Tongue (tissue), 2 donors: ENCODE data around the gene DGKI. TPM values are rescaled to one million over a fixed set of nuclear protein-coding genes. Genes with fewer than 3 reads are reported as not detected.

ENCODE experiments used
- DNase-seq: peaks from one replicate; pipeline ENCODE4 v3.0.0-alpha.2; 2015
- total RNA-seq: library from RNA; depleted of rRNA; stranded (reverse); fragments of >200 nt; gene quantifications from one replicate; pipeline ENCODE4 v1.2.3, GENCODE V29; 2014

Gene DGKI
- total RNA-seq, 1 donor from 2014 or later = 5.6 TPM

DNA sequence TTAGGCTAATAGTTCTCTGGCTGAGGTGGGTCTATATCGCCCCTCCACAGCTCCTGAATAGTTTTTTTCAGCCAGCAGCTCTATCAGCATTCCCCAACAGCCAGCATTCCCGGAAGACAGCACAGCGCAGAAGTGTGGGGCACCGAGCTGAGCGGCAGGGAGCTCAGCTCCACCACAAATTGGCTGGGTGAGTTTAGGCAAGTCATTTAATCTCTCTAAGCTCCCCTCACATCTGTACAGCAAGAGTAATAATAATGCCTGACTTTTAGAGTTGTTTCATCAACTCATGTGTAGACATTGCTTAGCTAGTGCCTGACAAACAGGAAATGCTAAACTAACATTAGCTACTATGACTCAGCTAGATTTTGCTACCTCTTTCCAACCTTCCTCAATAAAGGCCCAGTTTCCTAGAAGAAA is 255.3 kb downstream of the DGKI start:
- DNase-seq = no peak

DNA sequence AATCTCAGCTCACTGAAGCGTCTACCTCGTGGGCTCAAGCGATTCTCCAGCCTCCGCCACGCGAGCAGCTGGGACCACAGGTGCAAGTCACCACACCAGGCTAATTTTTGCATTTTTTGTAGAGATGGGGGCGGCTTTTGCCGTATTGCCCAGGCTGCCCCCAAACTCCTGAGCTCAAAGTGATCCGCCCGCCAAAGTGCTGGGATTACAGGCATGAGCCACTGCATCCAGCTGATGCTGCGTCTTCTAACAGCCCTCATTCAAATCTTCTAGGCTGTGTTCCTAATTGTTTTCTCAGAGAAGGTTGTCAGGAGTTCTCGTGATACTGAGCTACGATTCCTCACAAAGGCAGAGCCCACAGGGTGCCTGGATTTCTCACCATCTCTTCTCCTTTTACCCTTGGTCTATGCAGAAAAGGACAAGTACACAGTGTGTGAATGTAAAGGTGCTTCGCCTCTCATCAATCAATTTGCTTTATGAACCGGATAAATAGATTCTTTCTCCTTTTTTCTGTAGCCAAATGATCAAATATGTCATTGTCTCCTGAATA is 255.9 kb downstream of the DGKI start:
- no peak for DNase-seq

DNA sequence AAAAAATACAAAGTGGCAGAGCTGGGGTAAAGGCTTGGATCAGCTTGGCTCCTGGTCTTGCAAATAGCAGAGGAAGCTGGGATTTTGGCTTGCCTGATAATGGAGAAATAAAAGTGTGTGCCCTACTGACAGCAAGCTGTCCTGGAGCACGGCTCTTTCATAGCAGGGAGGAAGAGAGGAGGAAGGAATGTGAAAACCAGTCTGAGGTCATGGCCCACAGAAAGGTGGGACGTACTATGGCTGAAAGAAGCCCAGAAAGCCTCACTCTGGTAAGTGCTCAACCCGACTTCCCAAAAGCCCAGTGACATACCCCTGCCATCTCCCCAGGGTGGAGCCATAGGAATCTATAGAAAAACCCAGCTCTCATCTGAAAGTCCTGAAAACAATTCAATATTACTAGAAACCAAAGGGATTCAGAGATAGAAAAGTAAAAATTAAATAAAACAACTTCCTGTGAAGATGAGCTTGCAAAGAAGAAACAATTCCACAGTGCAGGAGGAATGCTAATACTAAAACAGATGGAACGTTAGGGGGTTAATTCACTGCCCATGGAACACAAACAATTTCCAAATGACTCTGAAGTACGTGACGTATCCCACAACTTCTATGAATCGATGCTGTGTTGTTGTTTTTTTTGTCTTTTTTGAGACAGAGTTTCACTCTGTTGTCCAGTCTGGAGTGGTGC is 256.6 kb downstream of the DGKI start:
- no peak for DNase-seq

DNA sequence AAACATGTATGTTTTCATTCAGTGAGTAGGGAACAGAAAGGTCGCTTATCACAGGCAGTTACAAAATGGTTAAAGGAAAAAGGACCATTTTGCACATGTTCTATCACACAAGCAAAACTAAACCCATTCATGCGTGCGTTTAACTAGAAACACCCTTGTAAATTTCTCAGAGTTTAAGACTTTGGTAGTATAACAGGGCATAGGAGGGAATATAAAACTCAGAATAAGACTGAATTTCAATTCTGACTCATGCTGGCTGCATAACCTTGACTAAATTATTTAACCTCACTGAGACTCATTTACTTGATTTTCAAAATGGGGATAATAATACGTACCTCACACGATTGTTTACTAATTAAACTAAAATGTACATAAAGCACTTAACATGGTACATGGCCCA is 259.4 kb downstream of the DGKI start:
- DNase-seq = no peak

DNA sequence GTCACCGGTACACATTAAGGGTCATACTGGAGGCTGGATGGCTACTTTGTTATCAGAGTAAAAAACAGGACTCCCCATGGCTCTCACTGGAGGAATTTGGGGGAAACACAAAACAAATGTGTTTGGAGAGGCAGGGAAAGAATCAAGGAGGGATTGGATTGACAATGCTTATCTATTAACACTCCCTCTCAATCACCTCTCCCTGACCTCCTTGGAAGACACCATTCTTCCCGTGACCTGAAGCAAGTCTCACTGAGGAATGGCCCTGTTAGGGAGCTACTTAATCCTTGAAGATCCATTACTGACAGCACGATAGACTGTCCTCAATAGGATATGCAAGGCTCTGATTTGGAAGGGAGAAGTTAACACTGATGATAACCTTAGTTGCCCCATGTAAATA is 261.2 kb downstream of the DGKI start:
- no peak for DNase-seq

DNA sequence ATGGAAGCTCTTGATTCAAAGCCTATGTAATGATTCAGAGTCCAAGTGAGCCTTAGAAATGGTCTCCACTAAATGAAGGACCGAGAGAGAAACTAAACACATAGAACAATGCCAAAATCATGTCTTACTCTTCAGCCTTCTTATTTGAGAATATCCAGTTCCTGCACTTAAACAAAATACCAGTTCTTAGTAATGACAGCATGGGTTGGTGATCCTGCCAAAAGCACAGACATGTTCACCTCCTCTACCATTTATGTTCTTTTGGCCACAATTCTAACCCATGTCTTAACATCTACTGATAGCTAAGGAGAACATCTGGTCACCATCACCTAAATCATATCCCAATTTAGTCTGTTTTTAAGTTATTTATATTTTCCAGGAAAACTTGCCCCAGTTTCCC is 263.6 kb downstream of the DGKI start:
- peak; percentile 84 for DNase-seq

DNA sequence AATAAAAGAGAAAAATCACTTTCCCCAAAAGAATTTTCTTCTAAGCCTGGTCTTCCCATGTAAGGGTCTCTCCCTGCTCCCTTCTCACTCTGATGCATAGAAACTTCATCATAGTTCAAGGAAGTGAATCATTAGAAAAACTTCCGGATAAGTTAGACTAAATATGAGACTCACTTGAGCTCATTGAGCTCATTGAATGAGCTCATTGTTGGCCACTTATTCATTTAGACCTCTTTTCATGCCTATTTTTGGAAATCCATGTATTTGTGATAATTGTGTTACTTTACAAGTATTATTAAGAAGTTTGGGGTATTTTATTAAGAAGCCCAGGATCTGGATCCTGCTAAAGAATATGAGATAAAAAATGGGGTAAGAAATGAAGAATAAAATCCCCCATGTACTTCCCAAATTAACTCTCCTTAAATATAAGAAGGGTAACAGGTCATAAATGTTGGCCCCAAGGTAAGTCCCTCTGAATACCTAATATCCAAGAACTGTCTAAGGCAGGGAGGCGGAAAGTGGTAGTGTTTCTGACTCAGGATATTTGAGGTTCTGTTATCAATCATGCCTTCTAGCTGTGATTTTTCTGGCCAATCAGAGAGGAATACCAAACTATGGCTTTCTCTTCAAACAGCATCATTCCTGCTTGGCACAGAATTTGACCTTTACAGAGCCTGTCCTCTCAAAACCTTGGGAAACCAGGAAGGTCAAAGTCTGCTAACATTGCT is 266.7 kb downstream of the DGKI start:
- peak; percentile 43 for DNase-seq

DNA sequence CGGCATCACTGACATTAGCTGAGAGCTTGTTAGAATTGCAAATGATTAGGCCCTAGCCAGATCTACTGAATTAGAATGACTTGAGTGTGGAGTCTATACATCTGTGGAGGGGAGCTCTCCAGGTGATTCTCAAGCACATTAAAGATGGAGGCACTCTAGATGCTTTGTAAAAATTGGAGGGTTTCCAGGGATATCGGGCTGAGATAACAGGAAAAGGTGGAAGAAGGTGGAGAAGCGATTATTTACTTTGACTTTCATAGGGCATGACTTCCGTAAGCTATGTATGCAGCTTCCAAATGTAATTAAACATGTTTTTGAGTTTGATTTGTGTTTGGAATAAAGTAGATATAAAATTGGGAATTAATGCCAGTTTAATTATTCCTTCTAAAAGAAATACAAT is 268.2 kb downstream of the DGKI start:
- DNase-seq = no peak

DNA sequence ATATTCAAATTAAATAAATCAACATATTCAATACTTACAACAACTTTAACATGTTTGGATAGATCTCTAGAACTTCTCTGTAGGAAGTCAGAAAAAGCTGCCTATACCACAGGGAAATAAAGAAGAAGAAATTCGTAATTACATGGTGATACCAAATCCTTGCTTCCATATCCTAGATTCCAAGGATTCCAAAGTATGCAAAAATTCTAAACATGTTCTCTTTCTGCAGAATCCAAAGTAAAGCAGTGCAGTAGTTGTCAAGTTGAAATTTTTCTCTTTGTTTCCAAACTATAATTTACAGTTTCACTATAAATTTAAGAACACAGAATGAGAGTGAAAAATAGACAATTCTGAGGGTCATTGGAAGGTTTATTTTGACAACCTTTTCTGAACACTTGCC is 269.6 kb downstream of the DGKI start:
- DNase-seq = no peak

DNA sequence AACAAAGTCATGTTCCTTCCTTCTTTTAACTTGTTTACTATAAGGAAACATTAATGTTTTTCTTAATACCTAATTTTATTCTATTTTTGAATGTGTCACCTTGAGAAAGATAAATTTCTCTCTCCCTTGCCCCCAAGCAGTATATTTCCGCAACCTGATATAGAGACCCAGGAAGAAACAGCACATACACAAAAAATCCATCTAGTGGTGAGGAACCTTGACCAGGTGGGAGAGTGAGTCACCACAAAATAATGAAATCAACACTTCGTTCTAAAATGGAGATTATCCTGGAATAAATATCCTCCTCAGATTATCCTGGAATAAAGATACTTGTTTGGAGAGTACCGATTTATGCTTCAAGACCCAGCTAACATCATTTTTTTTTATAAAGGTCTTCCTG is 270.3 kb downstream of the DGKI start:
- DNase-seq = no peak

DNA sequence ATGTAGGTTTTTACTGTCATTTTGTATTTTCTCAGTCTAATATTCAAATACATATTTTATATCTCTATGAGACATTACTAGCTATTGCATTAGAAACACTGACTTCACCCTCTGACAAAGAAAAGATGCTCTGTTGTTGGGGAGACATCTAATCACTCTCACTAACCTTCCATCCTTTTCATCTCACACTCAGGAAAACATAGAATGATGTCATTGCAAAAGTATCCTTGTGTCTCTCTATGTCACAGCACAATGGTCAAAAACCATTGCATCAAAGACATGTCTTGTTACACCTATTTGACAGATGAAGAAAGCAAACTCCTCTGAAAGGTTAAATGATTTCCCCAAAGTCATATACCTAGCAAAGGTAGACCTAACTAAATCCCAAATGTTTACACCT is 272.0 kb downstream of the DGKI start:
- no peak for DNase-seq

DNA sequence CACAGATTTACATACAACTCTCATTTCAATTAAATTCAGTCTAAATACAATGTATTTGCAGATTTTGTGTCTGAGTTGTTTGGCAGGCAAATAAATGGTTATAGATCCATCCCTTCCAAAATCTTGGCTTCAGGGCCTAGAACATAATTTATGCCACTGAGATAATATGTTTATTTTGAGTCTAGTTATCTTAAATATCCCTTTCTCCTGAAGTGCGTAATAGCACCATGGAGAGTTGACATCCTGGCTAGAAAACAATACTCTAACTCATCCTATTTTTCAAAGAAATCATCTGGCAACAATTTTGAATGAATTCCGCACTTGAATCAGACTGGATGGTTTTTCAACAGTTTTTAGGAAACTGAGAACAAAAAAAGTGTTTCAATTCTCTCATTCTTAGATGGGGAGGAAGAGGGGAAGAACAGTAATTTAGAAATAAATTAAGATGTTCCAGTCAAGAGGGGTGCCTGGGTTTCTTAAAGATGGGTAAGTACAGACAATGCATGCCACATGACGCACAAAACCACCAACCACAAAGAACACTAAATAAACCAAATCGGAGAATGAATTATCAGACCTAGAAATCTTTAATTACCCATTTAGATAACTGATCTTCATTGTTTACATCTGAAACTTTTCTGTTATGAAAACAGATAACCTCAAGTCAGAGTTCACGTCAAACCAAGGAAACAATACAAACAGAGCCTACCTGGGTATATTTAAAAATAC is 274.6 kb downstream of the DGKI start:
- peak; percentile 79 for DNase-seq

DNA sequence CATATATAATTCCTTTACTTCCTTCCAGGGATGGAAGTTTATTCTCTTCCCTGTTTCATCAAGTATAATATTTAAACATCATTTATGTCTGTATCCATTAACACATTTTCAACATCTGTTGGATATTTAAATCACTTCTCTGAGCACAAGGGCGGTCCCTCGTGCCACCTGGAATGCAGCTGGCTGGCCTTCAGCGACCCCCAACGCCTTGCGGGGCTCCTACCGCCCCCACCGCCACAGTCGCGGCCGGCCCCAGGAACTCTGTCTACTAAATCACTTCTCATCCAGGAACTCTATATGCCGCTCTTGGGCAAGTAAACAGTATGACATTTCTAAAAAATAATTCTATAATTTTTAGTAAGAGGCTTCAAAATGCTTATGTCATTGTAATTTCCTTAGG is 282.1 kb downstream of the DGKI start:
- no peak for DNase-seq

DNA sequence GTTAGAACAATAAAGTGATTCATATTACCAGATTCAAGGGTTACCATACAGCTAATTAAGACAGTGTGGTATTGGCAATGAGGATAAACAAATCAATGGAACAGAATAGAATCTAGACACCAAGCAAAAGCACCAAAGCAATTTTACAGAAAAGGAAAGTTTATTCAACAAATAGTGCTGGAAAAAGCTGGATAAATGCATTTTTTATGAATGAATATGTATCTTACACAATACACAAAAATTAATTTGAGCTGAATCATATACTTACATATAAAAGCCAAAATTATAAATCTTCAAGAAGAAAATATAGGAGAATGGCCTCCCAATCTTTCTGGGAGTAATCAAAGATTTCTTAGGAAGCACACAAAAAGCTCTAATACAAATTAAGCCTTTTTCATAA is 282.8 kb downstream of the DGKI start:
- DNase-seq = no peak

DNA sequence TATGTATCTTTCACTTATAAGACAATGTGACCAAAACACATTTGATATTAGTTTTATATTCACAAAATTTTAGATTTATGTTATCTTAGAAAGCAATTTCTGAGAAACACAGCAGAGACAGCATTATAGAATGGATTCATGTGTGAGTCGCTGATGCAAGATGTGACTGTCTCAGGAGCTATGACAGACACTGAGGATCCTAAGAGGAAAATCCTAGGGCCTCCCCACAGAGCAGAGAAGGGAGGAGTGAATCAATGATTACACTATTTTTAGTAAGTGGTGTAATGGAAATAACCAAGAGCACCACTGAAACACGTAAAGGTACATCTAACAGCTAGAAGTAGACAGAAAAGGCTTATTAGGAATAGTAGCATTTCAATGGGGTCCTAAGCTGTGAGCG is 299.3 kb downstream of the DGKI start:
- no peak for DNase-seq

DNA sequence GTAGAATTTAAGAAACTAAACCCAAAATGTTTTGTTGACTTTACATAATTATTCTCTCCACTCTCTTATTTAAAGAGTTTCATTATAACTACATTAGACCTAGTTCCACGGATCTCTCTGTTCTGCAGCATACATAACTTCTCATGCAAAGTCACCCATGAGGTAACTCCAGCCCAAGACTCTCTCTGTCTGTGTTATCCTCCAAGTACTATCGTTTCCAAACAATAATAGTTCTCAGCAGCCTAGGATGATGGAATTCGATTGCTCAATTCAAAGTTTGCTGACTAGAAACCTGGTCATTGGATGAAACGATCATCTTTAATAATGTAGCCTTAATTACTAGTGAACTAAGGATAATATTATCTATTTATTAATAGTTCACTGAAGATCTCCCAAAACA is 300.1 kb downstream of the DGKI start:
- DNase-seq = no peak

DNA sequence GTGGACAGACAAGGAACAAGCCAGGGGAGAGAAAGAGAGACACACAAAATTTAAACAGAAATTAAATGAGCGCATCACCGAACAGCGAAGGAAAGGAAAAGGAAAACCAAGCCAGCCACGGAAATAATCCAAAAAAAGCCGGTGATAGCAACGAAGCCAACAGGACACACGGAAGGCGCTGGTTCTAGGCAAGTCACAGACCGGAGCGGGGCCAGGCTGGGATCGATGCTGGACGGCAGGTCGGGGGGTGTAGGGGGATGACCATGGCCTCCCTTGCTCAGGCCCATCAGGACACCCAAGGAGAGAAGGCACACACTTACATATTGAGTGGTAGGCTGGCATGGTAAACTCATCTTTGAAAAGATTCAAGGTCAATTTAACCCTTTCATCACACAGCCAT is 300.8 kb downstream of the DGKI start:
- no peak for DNase-seq

DNA sequence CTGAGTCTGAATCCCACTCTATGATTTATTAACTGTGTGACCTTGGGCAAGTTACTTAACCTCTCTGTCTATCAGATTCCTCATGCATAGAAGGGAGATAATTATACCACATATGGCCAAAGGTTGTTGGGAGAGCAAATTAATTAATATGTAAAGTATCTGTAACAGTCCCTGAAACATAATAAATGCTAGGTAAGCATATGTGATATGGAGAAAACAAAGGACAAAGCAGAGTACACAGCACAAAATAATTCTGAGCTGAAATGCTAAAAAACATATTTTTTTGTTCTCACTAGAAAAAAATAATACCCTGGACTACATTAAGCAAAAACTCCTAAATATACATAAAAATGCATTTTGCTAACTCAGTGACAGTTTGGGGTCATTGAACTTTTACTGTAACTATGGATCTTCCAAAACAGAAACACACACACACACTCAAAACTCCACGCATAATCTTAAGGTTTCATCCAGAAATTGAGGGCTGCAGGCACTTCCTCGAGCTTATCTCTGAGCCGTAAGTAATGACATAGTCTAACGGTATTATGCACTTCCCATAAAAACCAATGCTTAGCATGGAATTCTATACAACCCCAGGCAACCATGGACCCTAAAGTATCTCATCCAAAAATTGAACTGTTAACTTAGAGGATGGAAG is 301.6 kb downstream of the DGKI start:
- DNase-seq = peak; percentile 23

DNA sequence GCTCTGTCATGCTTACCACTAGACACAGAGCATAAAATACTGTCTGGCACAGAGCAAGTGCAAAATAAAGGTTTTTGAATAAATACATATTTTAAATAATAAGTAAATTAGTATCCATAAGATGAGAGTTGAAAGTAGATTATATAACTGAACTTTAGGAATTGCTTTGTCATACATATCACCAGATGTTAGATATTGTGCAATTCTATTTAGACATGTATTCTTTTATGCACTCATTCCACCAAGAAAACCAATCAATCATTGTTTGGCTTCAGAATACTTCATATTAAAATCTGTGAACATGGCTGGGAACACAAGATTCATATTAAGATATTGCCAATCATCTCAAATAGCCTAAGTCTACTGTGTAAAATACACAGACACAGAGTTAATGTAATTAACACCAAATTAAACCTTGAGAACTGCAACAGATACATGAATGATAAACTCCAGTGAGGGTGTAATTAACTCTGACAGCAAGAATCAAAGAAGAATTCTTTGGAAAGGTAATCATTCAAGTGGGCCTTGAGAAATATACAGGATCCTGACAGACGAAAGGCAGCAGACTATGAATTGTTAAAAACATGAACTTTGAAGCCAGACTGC is 302.2 kb downstream of the DGKI start:
- DNase-seq = no peak

DNA sequence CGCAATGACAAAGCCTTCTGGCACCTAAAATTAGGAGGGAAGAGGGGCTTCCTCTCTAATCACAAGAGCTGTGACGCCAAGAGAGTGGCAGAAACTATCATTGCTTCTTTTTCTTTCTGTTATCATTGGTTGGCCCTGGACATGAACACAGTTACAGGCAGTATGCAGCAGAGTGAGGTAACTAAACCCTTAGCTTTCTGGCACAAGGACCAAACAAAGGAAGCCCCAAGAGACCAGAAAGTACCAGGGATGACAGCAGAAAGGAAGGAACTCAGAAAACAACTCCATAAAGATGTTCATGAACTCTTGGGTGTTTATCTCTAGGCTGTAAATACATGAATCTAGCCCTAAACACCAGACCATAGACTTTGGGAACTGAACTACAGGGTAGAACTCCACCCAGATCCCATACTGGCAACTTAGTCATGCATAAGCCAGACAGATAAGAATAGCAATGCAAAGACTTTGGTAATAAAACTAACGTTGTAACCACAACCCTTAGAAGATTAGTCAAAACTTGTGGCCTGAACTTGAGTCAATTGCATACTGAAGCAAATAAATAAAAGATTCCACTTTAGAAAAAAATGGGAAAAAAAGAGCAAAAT is 307.6 kb downstream of the DGKI start:
- DNase-seq = no peak

DNA sequence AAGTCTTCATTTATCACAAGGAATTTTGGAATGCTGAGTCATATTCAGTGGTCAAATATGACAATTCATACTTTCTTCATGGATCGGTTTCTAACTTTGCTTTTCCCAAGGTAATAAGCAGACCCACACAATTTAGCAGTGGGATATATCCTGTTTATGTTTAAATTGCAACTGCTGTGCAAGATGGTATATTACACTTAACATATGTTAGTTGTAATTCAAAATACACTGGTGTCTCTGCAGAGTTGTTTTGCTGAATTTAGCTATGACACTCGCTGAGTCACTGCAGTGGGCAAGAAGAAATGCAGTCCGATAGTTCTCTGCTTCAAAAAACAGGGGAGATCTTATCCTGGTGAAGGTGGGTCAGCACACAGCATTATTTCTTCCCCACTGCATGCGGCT is 308.4 kb downstream of the DGKI start:
- DNase-seq = no peak

DNA sequence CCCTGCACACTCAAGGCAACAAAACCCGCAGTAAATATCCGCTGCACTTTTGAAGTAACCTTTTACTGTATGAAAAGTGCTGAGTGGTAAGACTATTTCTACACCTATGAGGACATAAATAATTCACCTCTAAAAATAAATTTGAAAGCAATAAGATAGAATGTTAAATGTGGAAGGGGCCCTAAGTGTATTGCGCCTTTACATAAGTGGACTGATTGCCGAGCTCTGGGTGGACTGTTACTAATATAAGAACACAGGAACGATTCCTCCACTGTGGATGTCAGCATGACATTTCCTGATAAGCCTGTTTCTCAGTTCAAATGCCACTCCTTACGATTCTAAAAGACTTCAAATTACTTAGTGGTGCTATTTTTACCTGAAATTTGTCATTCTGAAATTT is 311.2 kb downstream of the DGKI start:
- DNase-seq = no peak
